Hindlimb muscle (tissue), 1 donor: ENCODE data around the gene UBE2D3. TPM values are rescaled to one million over a fixed set of nuclear protein-coding genes. Genes with fewer than 3 reads are reported as not detected.
A peak's percentile ranks its signal among the peaks of the same experiment; 100 is the strongest.

Experiments used
- DNase-seq: peaks from one replicate; pipeline ENCODE4 v3.0.0-alpha.2; 2013
- polyA plus RNA-seq: library from polyadenylated mRNA; unstranded; fragments of 120-200 nt; gene quantifications from one replicate; pipeline ENCODE4 v1.2.1, GENCODE V29; 2013; ENCODE audit not compliant: insufficient read length

Gene UBE2D3
- polyA plus RNA-seq, 1 donor: 273 TPM

- DNase-seq: peak; percentile 6
Measured at GRCh38 chr4:102789317-102789717, 38.0 kb downstream of the UBE2D3 start.

GRCh38 chr4:102787944-102788343, 39.4 kb downstream of the UBE2D3 start:
- no peak for DNase-seq

GRCh38 chr4:102787096-102787881, 40.1 kb downstream of the UBE2D3 start:
- DNase-seq: no peak

- DNase-seq: no peak
Measured at GRCh38 chr4:102786279-102786678, 41.1 kb downstream of the UBE2D3 start.

- DNase-seq: no peak
Measured at GRCh38 chr4:102783006-102783405, 44.3 kb downstream of the UBE2D3 start.

GRCh38 chr4:102781570-102781969, 45.8 kb downstream of the UBE2D3 start:
- no peak for DNase-seq

GRCh38 chr4:102780476-102781144, 46.7 kb downstream of the UBE2D3 start:
- DNase-seq: no peak

- no peak for DNase-seq
Measured at GRCh38 chr4:102779204-102779603, 48.1 kb downstream of the UBE2D3 start.

- DNase-seq: no peak
Measured at GRCh38 chr4:102778720-102779119, 48.6 kb downstream of the UBE2D3 start.

- DNase-seq: no peak
Measured at GRCh38 chr4:102775805-102776204, 51.5 kb downstream of the UBE2D3 start.

GRCh38 chr4:102774254-102774653, 53.1 kb downstream of the UBE2D3 start:
- DNase-seq: no peak

- no peak for DNase-seq
Measured at GRCh38 chr4:102772738-102773340, 54.5 kb downstream of the UBE2D3 start.

GRCh38 chr4:102764901-102765300, 62.5 kb downstream of the UBE2D3 start:
- DNase-seq: no peak

- DNase-seq: no peak
Measured at GRCh38 chr4:102761906-102762305, 65.4 kb downstream of the UBE2D3 start.

- DNase-seq: peak; percentile 40
Measured at GRCh38 chr4:102761296-102761701, 66.1 kb downstream of the UBE2D3 start.

- peak; percentile 89 for DNase-seq
Measured at GRCh38 chr4:102760645-102761295, 66.6 kb downstream of the UBE2D3 start, which contains the start of gene MANBA. Gene MANBA, minus strand, starts transcription at chr4:102760968. Its CDS starts 74 bp downstream, at chr4:102760894.

GRCh38 chr4:102759831-102760644, 67.3 kb downstream of the UBE2D3 start:
- DNase-seq: peak; percentile 37

GRCh38 chr4:102758241-102759160, 68.8 kb downstream of the UBE2D3 start:
- DNase-seq: no peak

- no peak for DNase-seq
Measured at GRCh38 chr4:102757681-102758080, 69.7 kb downstream of the UBE2D3 start.

GRCh38 chr4:102754044-102754443, 73.3 kb downstream of the UBE2D3 start:
- DNase-seq: no peak

GRCh38 chr4:102751941-102752340, 75.4 kb downstream of the UBE2D3 start:
- no peak for DNase-seq
